Calu3 (cell line): ENCODE data around the gene UBASH3B. TPM values are rescaled to one million over a fixed set of nuclear protein-coding genes. Genes with fewer than 3 reads are reported as not detected.

ENCODE experiments used
- BruUV-seq: library from RNA; stranded (reverse); fragments of 400-500 nt; replicated peaks from 2 replicates; lab custom pipeline; 2021; lab: Mats Ljungman, UMichigan
- CTCF ChIA-PET: fragments of 300-600 bp; sonication (Branson Sonifier 250); formaldehyde crosslinking; loops from one replicate; lab custom pipeline; 2022; ENCODE audit warnings: antibody characterized with exemption; lab: Charles Lee
- DNase-seq: peaks from one replicate; pipeline ENCODE4 v3.0.0; 2022
- H3K27ac Mint-ChIP-seq: one replicate; pipeline ENCODE4 v1.8.0; 2022; ENCODE audit warnings: mixed read lengths; ENCODE audit not compliant: unreplicated experiment
- H3K27me3 Mint-ChIP-seq: one replicate; pipeline ENCODE4 v1.8.0; 2022; ENCODE audit warnings: mixed read lengths; ENCODE audit not compliant: unreplicated experiment
- H3K36me3 Mint-ChIP-seq: one replicate; pipeline ENCODE4 v1.8.0; 2022; ENCODE audit warnings: mild to moderate bottlenecking, moderate library complexity, mixed read lengths; ENCODE audit not compliant: insufficient read depth, unreplicated experiment
- H3K4me1 Mint-ChIP-seq: one replicate; pipeline ENCODE4 v1.8.0; 2022; ENCODE audit warnings: mild to moderate bottlenecking, low read depth, mixed read lengths; ENCODE audit not compliant: unreplicated experiment
- H3K4me3 Mint-ChIP-seq: one replicate; pipeline ENCODE4 v1.8.0; 2022; ENCODE audit warnings: mild to moderate bottlenecking, low read depth, moderate library complexity, mixed read lengths; ENCODE audit not compliant: unreplicated experiment
- H3K9me3 Mint-ChIP-seq: one replicate; pipeline ENCODE4 v1.8.0; 2022; ENCODE audit warnings: low read depth, mixed read lengths; ENCODE audit not compliant: unreplicated experiment
- intact Hi-C: fragments of 100-400 bp; cut with micrococcal nuclease; formaldehyde crosslinking; loops from one replicate; pipeline ENCODE4 v1.10.0; 2022; ENCODE audit not compliant: unreplicated experiment
- total RNA-seq: library from RNA; stranded (reverse); gene quantifications from 2 replicates; pipeline ENCODE4 v1.2.3, GENCODE V29; 2022
- TF ChIP-seq, protein P1 (sequence below): fragments of 200-600 bp; IDR thresholded peaks from one replicate; pipeline ENCODE4 v1.8.0; 2022; ENCODE audit warnings: antibody characterized with exemption; ENCODE audit not compliant: unreplicated experiment

UBASH3B gene
- total RNA-seq, 1 experiment from 2014 or later: 74.9 TPM

- TF ChIP-seq, protein P1, sequence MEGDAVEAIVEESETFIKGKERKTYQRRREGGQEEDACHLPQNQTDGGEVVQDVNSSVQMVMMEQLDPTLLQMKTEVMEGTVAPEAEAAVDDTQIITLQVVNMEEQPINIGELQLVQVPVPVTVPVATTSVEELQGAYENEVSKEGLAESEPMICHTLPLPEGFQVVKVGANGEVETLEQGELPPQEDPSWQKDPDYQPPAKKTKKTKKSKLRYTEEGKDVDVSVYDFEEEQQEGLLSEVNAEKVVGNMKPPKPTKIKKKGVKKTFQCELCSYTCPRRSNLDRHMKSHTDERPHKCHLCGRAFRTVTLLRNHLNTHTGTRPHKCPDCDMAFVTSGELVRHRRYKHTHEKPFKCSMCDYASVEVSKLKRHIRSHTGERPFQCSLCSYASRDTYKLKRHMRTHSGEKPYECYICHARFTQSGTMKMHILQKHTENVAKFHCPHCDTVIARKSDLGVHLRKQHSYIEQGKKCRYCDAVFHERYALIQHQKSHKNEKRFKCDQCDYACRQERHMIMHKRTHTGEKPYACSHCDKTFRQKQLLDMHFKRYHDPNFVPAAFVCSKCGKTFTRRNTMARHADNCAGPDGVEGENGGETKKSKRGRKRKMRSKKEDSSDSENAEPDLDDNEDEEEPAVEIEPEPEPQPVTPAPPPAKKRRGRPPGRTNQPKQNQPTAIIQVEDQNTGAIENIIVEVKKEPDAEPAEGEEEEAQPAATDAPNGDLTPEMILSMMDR: no peak
- Mint-ChIP-seq H3K4me1 (peaks cover 34% of the 10 kb centered on the region), H3K4me3 (no peak overlapping the region), H3K27me3 (no peaks in the 10 kb centered on the region), H3K27ac (no peak overlapping the region), H3K36me3 (peaks cover 31% of the 10 kb centered on the region), H3K9me3 (peaks cover 3% of the 10 kb centered on the region)
- intact Hi-C loops: no loop called here
- no peak for DNase-seq
- CTCF ChIA-PET: no interaction called here
- BruUV-seq: no TSS peak
Observed at GRCh38 chr11:122696662-122697061, 41.1 kb downstream of the UBASH3B start.

- Mint-ChIP-seq H3K4me1 (peaks cover 28% of the 10 kb centered on the region), H3K4me3 (no peak overlapping the region), H3K27ac (no peak overlapping the region), H3K27me3 (no peaks in the 10 kb centered on the region), H3K36me3 (peaks cover 26% of the 10 kb centered on the region), H3K9me3 (peaks cover 1% of the 10 kb centered on the region)
- no peak for DNase-seq
- no TSS peak for BruUV-seq
- intact Hi-C loops: no loop called here
- TF ChIP-seq, protein P1: no peak
- CTCF ChIA-PET: no interaction called here
Observed at GRCh38 chr11:122697636-122698167, 42.2 kb downstream of the UBASH3B start.

DNA sequence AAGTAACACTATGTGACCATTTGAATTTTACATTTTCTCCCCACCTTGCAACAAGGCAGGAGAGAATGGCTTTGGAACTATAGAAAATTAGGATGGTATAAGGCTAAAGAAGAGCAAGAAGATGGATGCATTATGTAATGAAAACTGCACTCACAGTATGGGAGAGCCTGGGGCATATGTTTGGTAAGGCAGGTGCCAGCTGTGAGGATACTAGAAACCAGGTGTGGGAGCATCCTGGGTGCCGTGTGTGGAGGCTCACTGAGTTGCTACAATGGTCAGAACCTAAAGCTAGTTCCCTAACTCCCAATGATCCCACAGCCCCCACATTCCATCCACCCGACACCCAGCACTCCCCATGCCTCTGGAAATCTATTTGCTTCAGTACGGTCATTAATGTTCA is 42.9 kb downstream of the UBASH3B start:
- H3K36me3 Mint-ChIP-seq: peaks cover 20% of the 10 kb centered on the region
- CTCF ChIA-PET: no interaction called here
- no TSS peak for BruUV-seq
- no peak for DNase-seq
- H3K27me3 Mint-ChIP-seq: no peaks in the 10 kb centered on the region
- H3K4me1 Mint-ChIP-seq: peaks cover 21% of the 10 kb centered on the region
- no peak overlapping the region for H3K27ac Mint-ChIP-seq
- H3K9me3 Mint-ChIP-seq: no peaks in the 10 kb centered on the region
- intact Hi-C loops: no loop called here
- no peak overlapping the region for H3K4me3 Mint-ChIP-seq
- TF ChIP-seq, protein P1: no peak

DNA sequence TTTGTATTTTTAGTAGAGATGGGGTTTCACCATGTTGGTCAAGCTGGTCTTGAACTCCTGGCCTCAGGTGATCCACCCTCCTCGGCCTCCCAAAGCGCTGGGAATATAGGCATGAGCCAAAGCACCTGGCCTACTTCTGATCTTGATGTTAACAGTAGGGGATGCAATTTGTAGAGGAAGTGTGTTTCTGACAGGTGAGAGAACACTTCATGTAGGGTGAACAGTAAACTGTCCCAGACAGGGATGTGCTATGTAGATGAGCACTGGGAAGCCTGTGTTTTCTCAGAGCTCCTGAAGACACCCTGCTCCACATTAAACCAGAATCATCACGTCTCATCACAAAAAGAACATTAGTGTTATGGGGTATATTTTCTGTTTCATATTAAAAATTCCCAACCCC is 45.1 kb downstream of the UBASH3B start:
- TF ChIP-seq, protein P1: no peak
- no TSS peak for BruUV-seq
- no peak for DNase-seq
- Mint-ChIP-seq H3K9me3 (no peaks in the 10 kb centered on the region), H3K4me3 (no peak overlapping the region), H3K4me1 (peaks cover 19% of the 10 kb centered on the region), H3K36me3 (peaks cover 28% of the 10 kb centered on the region), H3K27me3 (no peaks in the 10 kb centered on the region), H3K27ac (no peak overlapping the region)
- CTCF ChIA-PET: no interaction called here
- intact Hi-C loops: no loop called here
